AG20443 (cell line): ENCODE results near the gene SLC1A4.
"Not testable (repeated sequence)": the region's sequence is repeated elsewhere in the genome, so short reads cannot be mapped to it uniquely, and the experiment has no call there.

ENCODE experiments used
- DNase-seq: peaks from one replicate; pipeline ENCODE4 v3.0.0; 2012; ENCODE audit warnings: low spot score, mixed read lengths

SLC1A4 gene

DNA sequence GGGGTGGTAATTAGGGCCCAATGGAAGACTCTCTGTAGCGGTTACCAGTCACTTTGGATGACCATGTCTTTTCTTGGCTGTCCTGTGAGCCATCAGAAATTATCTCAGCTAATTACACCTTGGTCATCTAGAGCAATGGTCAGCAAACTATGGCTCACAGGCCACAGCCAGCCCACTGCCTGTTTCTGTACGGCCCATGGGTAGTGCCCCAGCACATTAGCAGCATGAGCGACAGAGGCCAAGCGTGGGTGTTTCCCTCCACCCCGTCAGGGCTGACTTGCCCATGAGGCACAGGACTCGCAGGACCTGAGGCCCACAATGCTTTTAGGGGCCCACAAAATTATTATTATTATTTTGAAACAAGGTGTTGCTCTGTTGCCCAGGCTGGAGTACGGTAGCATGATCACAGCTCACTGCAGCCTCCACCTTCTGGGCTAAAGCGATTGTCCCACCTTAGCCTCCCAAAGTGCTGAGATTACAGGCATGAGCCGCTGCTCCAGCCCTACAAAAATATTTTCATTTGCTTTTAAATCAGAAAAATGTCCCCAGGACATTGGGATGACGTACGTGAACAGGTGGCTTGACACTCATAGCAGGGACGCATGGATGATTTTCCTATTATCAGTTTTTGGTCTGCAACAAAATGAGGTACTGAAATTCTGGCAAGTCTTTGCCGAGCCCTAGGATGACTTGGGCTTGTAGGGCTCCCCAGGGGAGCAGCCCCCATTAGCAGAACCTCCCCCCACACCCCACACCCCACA lies 37.7 kb downstream of the SLC1A4 start:
- DNase-seq = no peak

DNA sequence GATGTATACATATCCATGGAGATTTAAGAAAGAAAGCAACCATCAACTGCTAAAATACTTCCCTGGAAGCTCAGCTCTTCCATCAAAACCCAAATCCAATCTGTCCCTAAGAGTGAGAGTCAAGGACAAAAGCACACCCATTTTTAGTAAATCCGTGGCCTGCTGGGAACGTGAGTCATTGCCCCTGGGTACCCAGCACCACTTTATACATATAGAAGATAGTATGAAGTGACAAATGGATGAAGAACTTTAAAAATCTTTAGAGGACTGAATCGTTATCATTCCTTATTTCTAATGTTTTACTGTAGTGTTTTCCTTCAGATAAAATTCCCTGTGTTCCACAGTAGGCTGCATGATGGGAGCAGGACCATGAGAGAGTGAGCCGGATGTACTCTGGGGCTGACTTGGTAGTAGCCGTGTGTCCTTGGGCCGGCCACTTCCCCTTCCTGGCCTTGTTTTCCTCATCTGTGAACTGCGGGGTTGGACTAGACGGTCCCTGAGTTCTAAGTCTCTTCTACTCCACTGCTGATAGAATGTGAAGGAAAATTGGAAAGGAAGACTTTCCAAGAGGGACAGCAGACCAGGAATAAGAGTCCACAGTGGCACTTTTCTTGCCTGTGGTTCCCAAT lies 38.5 kb downstream of the SLC1A4 start:
- DNase-seq = no peak

GRCh38 chr2:65030476-65031332 lies 41.5 kb downstream of the SLC1A4 start:
- DNase-seq = no peak

DNA sequence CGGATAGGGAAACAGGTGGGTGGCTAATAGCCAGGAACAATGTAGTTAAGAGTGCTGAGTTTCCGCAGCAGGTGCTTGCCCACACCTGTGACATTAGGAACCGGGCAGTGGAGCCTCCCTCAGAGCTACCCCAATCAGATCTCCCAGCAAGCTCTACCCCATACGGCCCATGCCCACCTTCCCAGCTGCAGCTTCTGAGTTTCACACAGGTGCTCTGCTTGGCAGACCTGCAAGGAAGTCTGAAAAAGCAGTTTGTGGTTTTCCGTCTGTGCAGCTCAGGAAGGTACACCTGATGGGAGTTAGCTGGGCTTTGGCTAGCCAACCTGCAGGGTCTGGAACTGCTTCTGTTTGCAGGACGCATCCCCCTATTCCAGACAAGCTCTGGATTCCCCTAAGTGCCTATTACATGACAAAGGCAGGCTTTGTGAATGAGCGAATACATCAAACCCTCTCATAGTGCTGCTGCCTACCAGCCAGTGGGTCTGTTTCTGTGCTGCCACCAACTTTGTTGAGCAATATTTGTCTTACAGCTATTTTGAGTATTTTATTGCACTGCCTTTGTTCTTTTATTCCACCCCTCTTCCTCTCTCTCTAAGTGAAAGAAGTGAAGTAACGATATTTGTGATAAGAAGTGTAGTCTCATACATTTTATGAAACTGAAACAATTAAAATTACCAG lies 42.3 kb downstream of the SLC1A4 start:
- no peak for DNase-seq

GRCh38 chr2:65032019-65032975 lies 43.1 kb downstream of the SLC1A4 start:
- DNase-seq = no peak

GRCh38 chr2:65033178-65033577 lies 44.0 kb downstream of the SLC1A4 start:
- peak; percentile 26 for DNase-seq

DNA sequence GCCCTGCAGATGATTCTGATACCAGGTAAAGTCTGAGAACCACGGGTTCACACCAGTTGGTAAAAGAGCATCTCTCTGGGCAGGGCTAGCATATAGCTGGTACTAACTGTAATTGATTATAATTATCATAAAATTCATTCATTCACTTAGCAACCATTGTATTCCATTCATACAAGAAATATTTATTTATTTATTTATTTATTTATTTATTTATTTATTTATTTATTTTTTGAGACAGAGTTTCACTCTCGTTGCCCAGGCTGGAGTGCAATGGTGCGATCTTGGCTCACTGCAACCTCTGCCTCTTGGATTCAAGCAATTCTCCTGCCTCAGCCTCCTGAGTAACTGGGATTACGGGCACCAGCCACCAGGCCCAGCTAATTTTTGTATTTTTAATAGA lies 44.5 kb downstream of the SLC1A4 start:
- DNase-seq = not testable (repeated sequence)

GRCh38 chr2:65035351-65035943 lies 46.2 kb downstream of the SLC1A4 start:
- no peak for DNase-seq

- no peak for DNase-seq
Measured at GRCh38 chr2:65037178-65037577, 48.0 kb downstream of the SLC1A4 start.

DNA sequence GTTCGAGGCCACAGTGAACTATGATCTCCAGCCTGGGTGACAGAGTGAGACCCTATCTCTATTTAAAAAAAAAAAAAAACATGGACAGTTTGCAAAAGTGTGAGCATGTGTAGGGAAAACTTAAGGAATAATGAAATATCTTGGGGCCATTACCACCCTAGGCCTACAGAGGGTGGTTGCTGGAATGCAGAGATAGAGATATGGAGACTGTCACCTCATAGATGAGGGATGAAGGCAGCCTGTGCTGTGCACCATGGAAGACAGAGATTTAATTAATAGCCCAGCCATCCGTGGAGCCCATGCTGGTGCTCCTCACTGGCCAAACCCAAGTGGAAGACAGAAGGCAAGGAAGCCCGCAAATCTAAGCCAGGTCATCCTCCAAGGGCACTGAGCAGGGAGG lies 50.4 kb downstream of the SLC1A4 start:
- DNase-seq = no peak

DNA sequence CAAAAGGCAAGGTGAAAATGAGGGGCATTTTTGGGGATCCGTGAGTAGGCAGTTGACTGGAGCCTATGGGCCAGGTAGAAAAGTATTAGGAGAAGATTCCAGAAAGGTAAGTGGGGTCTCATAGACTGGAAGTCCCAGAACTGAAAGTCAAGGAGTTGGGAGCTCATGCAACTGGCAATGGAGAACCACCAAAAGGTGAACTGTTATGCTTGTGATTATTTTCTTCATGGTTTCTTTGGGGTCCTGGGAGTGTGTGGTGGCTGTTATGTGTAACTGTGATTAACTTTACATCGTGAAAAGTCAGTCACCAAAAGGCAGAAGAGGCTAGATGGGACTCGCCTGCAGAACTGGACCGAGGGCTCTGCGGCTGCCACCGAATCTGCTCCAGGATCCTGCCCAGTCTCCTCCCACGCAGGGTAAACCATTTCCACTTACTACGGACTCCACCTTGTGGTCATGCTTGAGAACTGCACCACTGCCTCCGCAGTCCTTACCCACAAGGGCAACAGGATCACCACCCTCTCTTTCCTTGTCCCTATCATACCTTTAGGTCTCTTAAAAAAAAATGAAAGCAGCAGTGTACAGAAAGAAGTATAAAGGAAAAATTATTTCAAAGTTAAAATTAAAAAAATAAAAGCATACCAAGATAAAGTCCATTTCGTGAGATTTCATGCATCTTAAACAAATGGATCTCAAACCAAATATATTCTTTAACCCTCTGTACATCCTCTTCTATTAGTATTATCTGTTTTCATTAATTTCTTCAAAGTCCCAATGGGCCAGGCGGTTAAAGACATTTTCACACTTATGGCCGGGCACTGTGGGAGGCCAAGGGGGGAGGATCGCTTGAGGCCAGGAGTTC lies 51.4 kb downstream of the SLC1A4 start:
- peak; percentile 93 for DNase-seq

DNA sequence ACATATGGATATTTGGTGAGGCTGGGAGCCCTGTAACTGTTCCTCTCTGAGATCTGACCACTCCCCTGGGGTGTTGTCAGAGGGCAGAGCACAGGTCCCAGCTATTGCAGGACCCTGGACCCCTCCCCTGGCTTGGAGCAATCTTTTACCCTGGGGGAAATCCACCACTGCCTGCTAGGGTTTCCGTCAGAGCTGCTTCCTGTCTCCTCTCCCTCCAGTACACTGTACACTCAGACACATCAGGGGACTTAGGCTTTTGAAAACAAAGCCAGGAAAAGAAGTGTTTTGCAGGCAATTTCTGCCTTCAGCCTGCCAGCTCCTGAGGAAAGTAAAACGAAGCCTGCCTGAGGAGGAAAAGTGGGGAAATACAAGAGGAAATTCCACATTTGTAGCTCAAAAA lies 53.8 kb downstream of the SLC1A4 start:
- DNase-seq = no peak

DNA sequence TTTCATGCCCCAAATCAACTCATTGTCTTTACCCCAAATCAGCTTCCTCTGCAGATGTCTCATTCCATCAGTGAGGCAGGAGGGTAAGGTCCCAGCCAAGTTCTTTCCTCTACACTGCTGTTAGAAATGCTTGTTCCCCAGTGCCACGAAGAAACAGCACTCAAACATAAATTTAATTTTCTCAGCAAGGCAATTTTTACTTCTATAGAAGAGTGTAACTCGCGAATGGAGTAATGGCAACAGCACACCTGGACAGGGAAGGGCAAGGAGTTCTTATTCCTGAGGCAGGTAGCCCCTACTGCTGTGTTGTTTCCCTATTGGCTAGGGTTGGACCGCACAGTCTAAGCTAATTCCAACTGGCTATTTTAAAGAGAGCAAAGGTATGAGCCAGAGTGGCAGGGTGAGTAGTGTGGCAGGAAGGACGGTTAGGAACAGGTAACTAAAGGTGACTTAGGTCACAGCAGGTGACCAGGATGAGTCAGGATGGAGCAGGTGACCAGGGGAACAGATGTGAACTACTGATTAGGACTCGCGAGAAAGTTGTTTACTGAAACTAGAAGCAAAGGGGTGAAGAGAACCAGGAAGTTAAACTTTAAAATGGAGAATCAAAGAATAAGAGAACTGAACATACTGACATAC lies 55.0 kb downstream of the SLC1A4 start:
- DNase-seq = no peak

GRCh38 chr2:65045651-65046050 lies 56.5 kb downstream of the SLC1A4 start:
- DNase-seq = peak; percentile 29

DNA sequence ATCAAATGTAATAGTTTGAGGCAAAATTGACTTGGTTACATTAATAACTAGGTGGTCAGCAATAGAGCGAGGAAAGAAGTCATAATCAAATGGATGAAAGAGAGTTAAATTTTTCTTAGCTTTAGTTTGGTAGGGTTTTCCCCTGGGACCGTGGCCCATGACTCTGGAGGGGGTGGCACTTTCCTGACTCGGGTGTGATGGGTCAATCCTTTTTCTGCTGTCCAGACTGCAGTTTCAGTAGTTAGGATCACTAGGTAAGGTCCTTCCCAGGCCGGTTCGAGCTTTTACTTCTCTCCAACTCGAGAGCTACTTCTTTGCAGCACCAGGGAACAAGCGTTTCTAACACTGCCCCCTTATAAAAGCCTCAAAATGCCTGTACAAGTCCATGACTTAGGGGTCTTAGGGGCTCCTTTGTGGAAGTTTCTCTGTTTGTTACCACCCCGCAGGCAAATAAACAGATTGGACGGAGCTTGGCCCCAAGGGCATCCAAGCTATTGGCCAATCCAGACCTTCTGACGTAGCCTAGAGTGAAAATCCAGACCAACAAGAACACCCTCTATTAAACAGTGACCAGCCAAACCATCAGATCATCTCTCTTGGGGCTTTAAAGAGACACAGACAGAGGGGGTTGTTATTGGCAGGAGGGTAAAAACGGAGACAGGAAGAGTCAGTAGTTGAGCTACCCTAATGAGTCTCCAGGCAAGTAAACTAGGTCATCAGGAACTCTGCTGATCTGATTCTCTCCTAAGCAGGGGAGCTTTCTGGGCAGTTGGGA lies 57.6 kb downstream of the SLC1A4 start:
- no peak for DNase-seq

- DNase-seq = no peak
Measured at GRCh38 chr2:65049010-65049639, 59.9 kb downstream of the SLC1A4 start.

DNA sequence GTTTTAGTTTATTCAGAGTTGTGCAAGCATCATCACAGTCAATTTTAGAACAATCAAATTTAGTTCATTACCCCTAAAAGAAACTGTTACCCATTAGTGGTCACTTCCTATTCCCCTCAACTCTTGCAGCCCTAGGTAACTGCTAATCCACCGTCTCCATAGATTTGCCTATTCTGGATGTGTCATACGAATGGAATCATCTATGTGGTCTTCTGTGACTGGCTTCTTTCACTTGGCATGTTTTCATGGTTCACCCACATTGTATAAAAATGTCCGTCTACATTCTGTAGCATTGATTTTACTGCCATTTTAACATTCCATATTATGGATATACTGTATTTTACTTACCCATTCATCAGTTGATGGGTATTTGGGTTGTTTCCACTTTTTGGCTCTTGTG lies 61.7 kb downstream of the SLC1A4 start:
- no peak for DNase-seq

DNA sequence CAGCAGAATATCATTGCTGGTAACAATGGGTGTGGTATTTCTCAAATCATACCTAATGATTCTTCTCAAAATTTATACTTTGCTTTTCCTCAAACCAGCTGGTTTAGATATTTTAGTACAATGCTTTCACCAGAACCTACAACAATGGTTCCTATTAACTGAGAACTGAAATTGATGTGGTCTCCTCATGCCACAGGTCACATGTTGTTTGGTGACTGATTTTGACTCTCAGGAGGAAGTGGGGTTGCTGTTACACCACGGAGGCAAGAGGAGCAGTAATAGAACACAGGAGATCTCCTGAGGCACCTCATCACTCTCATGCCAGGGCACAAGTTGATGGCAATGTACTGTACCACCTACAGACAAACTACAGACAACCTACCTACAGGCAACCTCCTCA lies 64.0 kb downstream of the SLC1A4 start:
- no peak for DNase-seq
